HG02973 (cell line): ENCODE results near the gene MMP7.

Experiments
- ATAC-seq: cut with Tn5 transposase; IDR thresholded peaks from one replicate; pipeline ENCODE4 v1.9.1; 2021; ENCODE audit warnings: moderate library complexity; ENCODE audit not compliant: unreplicated experiment

Gene MMP7

DNA sequence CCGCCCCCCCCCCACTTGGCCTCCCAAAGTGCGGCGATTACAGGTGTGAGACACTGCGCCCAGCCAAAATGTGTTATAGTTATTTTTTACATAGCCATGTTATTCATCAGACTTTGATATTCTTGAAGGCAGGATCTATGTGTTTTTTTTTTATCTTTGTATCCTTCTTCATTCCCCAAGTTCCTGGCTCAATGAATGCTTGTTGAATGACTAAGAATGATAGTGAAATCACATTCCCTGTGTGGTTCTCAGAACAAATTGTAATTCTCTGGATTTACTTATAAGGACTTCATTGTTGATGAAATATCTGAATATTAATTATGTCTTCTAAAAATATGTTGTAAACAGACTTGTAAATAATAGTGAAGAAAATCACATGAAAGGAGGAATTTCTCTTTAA lies 33.5 kb downstream of the MMP7 start:
- no peak for ATAC-seq

DNA sequence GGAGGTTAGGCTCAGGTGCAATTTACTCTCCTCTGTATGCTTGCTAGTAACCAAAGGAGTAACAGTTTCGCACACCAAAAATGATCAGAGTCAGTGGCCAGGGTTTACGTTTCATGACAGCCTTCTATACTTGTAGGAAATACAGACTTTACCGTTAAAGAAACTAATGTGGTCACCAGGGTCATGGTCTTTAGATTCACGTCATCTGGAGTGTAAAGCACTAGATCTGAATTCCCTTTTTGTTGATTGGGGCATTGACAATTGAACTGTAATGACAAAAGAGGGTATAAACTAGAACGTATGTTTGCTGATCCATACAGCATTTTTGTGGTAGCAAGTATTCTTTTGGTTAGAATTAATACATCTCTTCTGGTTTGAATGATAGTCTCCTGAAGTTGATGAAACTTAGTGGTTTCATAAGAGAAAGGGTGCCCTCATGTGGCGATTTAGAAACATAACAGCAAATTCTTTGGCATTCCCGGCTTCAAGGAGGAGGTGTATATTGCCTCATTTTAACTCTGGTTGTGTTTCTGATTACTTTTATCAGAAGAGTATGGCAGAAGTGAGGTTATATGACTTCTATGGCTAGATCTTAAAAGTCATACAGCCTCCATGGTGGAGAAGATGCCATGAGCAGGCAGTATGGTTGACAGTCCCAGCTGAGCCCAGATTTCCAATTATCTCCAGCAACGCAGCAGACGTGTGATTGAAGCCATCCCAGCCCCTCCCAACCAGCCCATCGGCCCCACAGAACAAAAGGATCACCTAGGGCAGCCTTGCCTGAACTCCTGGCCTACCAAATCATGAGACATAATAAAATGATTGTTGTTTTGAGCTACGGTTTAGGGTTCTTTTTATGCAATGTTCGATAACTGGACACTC lies 35.1 kb downstream of the MMP7 start:
- peak; percentile 94 for ATAC-seq

DNA sequence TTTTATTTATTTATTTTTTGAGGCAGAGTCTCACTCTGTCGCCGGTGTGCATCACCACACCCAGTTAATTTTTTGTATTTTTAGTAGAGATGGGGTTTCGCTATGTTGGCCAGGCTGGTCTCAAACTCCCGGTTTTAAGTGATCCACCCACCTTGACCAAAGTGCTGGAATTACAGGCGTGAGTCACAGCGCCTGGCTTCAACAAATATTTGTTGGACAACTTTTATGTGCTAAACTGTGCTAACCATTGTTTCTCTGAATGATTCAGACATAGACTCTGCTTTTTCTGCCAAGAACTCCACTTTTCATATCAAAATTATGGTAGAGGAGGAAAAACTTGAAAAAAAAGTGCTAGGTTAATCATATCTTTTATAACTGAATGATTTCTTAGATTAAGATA lies 36.3 kb downstream of the MMP7 start:
- no peak for ATAC-seq

DNA sequence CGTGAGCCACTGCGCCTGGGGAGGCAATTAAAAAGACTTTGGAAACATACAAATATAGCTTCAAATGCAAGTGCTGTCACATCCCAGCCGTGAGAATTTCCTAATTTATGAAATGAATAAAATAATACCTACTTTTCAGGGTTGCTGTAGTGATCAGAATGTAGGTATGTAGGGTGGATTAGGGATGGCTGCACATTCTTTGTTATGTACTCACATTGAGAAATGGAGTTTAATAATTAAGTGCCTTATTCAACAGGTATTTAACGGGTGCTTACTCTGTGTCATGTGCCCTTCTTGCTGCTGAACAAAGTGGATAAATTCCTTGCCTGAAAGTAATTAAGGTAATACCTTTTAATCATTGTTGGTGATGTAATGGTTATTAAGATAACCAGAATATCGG lies 37.0 kb downstream of the MMP7 start:
- ATAC-seq = no peak

DNA sequence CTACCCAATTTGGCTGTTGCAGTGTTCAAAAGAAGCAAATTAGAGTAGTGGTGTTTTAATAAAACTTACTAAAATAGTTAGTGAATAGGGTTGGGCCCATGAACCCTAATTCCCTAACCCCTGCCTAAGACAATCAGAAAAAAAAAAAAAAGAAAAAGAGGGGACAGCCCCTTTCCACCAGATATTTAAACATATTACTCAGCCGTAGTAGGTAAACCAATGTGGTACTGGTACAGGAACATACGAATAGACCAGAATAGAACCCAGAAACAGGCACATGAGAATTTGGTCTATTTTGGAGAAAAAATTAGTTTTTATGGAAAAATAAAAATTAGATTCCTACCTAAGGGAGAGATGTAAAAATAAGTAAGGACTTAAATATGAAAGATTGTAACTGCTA lies 38.6 kb downstream of the MMP7 start:
- ATAC-seq = no peak

DNA sequence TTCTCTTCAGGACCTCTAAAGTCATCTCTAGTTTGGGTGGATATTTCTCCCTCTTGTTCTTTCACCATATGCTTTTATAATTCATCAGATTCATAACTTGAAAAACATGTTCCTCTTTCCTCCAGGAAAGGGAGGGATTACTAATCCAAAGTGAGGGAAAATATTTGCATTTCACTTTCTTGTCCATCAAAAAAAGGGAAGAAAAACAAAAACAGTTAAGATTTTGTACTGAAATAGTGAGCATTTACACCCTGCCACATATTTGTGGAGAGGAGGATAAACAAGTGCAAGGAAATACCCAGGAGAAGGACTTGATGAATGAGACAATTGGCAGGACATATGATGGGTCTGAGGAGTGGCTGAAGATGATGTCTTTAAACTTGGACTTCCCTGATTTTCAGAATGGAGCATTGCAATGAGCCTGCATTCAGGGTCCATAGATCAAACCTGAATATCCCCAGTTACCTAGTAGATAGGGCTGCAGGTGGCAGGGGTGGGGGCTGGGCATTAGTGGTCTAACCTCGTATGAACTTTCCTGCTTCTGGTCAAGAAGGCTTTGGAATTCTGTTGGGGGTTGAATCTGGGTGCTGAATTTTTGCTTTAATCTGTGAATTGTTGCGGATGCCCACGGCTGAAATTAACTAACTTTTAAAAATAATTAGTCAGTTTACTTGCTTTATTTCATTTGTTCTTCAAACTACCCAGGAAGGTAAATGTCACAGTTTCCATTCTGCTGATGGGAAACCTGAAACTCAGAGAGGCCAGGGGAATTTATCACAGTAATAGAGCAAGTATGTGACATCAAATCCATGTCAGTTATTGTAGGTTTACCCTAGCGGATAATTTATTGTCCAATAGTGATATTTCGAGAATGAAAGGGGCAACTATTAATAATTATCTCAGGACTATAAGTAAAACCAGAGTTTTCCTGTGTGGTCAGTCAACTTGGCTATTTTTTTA lies 41.1 kb downstream of the MMP7 start:
- ATAC-seq = no peak

DNA sequence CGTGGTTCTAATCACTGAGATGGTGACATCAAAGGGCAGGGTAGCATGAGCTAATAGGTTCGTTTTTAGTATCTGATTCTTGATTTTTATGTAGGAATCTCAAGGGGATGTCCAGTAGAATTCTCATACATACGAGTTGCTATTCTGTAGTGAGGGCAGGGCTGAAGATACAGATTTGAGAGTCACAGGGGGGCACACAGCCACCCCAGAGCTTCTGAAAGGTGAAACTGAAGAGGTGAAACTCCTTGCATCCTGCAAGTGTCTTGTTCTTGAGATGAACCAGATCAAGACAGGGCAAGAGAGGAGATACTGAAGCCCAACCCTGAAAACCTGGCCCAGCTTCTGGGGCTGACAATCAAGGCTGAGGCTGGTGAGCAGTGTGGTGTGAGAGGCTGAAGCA lies 42.3 kb downstream of the MMP7 start:
- ATAC-seq = peak; percentile 63

DNA sequence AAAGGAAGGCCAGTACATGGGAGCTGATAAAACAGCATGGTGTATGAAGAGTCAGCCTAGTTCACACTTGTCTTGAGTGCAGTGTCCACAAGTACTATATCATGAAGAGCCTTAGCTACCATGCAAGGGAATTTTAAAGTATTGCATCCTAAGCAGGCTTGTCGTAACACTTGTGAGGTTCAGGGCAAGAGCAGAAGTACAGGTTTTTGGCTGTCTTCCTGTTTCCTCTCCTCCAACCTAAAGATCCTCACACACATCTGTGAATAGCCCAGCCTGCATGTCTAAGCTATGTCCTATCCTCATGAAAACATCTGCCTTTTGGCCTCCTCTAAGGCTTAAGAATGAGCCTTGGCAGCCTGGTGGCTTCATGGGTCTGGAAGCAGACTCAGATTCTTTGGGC lies 43.3 kb downstream of the MMP7 start:
- ATAC-seq = no peak

DNA sequence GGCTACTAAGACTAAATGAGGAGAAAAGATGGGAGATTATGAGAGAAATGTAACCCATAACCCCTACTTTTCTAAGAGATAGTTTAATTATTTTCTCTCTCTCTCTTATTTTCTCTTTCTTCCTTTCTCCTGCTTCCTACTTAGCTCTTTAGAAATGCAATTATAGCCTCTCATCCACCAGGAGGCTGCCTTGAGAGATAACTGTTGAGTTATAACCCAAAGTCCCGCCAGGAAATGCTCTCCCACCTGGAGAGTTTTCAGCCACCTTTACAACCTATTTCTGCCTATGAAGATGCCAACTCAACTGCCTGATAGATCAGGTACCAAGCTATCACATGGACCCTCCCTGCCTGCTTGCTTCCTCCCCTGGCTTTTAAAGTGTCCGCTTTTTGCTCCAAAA lies 44.0 kb downstream of the MMP7 start:
- no peak for ATAC-seq

DNA sequence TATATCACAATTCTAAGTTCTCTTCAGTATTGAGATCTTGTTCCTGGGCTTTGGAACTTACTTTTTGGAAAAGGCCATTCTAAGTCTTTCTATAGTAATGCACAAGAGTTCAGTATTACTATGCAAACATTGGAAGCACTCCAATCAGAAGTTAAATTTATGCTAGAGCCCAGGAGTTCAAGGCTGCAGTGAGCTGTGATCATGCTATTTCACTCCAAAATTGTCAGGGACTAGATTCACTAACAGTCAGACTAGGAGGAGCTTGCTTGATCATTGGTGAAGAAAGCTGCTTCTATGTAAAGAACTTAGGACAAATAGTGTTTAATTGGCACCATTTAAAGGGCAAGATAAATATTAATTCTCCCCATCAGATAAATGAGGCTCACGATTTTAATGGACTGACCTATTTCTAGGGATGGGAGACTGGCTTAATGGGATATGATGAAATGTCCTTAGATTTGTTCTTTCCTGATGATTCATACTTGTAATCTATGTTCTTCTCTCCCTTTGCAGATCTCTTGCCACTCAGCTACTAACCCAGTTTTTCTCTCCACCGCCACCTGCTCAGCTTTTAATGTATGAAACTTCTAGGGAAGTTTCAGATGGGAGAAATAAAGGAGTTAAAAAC lies 45.3 kb downstream of the MMP7 start:
- ATAC-seq = no peak

DNA sequence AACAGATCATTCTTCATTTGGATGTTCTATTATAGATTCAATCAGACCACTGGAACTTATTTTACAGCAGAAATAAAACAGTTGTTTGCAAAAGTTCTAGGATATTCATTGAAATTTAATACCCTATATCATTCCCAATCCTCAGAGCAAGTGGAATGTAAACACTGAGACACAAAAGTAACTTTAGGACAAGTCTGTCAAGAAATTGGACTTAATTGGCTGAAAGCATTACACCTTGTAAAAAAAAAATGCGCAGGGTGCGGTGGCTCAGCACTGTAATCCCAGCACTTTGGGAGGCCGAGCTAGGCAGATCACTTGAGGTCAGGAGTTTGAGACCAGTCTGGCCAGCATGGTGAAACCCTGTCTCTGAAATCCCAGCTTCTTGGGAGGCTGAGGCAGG lies 48.1 kb downstream of the MMP7 start:
- ATAC-seq = no peak

DNA sequence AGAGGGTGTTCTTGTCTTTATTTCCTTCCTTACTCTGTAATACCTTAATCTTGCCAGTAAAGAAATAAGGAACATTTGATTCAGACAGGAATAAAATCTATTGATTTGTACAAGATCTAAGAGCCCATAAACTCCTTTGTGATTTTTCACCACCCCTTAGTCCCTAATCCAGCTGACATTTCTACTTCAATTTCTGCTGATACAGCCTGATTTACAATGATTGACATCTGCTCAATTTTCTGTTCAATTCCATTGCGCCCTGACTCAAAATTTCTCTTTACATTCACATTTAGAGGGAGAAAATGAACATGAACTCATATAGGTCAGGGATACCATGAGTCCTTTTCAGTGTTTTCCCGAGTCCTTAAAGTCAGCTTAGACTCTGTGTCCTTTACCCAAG lies 50.8 kb downstream of the MMP7 start:
- ATAC-seq = no peak

DNA sequence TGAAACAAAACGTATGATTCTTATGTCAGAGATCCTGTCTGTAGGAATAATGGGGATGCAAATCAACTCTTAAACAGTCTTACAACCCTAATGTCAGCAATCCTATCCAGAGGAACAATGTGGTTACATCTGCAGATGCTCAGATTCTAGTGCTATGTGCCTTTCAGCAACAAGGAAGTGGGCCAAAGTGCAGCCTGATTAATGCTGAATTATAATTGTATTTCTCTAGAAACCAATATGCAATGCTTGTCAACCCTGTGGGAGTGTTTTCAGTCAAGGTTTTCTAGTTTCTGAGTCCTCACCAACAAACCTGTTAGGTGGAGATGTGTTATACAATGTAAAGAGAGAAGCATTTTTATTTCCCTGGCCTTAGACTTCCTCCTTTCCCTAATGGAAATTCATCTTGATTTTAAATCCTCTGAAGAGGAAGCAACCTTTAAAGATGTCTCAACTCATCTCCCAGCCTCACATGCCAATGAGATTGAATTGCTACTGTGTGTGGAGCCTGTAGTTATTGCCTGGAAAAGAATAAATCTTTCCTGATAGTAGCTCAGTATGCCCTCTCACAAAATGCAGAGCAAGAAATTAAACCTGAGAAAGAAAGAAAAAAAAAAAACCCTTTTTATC lies 51.8 kb downstream of the MMP7 start:
- ATAC-seq = no peak

DNA sequence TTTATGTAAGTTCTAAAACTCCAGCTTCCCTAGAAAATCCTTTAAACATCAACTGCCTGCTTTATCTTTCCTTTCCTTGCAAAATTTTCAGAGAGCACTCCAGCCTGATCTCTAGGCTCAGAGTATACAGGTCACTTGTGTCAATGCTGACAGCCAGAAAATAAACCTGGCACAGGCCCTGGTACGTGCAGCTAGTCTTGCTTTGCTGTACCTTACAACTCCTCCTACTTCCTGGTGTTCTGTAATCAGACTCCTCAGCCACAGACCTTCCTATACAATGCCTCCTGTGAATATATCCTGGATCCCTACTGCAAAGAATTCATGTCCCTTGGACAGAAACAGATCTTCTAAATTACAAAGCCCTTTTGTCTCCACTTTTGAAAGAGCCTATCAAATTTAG lies 53.7 kb downstream of the MMP7 start:
- no peak for ATAC-seq

DNA sequence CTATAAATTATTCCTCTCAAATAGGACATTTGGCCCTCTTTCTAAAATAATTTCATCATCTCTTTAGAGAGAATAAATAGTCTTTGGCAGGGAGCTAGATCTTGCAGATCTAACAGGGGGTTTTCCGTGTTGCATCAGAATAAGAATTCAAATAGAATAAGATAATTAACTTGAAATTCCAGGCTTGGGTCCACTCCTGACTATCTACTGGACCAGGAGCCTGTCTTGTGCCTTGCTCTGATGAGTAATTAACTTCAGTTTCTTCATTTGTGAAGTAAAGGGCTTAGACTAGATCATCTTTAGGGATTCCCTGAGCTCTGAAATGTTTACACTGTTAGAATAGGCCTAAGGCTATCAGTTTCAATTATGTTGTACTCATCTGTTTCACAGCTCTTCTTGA lies 54.5 kb downstream of the MMP7 start:
- no peak for ATAC-seq

DNA sequence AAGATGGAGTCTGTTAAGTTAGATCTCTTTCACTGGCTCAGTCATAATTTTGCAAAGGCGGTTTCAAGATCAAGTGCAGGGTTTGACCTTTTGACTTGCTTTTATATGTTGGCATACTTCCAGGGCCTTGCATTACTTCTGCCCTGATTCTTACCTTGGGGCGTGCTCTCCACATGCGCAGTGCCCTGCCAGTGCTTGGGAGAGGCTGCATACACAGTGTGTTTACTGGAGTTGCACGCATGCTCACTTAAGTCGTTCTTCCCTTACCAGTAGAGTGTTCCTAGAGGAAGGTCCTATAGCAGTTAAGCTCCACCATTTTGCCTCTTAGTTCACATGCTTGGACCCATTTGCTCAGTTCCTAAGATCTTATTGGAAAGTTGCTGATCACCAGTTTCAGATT lies 57.0 kb downstream of the MMP7 start:
- no peak for ATAC-seq

DNA sequence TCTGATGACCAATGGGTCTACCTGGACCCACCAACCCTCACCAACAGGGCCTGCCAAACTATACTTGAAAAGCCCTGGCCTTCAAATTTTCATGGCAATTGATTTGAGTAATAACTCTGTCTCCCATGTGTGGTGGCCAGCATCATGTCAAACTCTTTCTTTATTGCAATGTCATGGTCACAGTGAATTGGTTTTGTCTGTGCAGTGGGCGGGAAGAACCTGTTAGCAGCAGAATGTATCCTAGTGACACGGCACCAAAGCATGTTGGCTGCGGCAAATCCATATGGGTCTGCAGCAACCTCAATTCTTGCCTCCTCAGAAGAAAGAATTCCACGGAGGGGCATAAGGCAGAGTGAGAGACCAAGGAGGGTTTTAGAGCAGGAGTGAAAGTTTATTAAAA lies 58.4 kb downstream of the MMP7 start:
- no peak for ATAC-seq

DNA sequence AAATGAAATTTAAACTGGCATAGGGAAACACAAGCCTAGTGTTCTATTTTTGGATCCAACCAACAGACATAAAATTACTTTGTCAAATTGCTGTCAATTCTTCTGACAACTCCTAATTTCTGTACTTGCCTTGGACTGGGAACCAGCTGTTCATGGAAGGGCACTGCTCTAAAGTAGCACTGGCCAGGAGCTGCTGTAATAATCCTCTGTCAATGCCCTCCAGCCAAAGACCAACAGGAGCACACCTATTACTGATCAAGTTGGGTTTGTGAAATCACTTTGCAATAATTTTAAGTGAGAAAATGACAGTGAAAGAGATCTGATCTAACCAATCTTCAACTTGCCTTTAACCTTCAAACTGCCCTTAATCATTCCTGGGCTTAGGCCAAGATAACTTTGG lies 59.1 kb downstream of the MMP7 start:
- no peak for ATAC-seq
